AG08396 (cell line): ENCODE measurements around the gene R3HDM2.
"Not testable (repeated sequence)": the region's sequence is repeated elsewhere in the genome, so short reads cannot be mapped to it uniquely, and the experiment has no call there.

Experiments
- DNase-seq: peaks from one replicate; pipeline ENCODE4 v3.0.0; 2012; ENCODE audit warnings: low spot score, mixed read lengths

Gene R3HDM2

DNA sequence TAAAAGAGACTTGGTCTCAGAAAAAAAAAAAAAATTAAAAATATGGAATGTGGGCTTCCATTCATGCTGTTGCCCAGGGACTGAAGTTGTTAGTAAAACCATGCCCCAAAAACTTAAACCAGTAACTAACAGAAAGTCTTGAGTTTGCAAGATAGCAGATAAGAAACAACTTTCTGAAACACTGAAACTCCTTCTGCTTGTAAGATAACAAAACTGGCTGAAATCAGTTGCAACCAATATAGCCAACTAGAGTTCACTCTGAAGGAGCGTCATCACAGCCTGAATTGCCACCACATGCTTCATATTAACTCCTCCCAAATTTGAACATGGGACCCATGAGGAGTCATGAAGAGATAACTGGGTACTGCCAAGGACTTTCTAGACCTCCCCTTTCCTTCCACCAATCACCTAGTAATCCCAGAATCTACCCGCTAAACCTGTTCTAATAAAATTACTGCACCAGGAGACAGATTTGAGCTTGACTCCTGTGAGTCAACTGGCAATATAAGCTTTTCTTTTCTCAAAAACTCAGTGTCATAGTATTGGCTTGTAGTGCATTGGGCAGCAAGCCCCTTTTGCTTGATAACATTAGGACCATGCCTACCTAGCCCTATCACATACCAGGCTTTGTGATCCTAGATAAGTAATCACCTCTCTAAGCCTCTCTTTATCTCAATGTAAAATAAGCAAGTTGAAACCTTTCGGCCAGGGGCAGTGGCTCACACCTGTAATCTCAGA is 53.6 kb downstream of the R3HDM2 start:
- no peak for DNase-seq

GRCh38 chr12:57372233-57372632 is 58.6 kb downstream of the R3HDM2 start:
- peak; percentile 68 for DNase-seq

DNA sequence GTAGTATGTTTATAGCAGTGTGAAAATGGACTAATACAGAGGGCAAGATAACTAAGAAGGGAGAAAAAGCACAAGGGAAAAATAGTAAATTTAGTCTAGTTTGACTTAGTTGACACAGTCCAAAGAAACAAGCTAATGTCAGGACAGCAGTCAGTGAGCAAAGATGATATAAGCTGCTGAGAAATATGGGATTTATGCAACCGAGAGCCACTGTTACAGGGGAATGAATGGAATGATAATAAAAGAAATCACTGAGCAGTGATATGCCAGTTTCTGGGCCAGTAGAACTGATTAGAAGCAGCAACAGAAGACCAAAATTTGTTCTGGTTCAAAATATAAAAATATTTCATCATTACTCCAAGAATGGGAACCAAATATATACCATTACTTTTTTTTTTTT is 60.1 kb downstream of the R3HDM2 start:
- peak; percentile 54 for DNase-seq

DNA sequence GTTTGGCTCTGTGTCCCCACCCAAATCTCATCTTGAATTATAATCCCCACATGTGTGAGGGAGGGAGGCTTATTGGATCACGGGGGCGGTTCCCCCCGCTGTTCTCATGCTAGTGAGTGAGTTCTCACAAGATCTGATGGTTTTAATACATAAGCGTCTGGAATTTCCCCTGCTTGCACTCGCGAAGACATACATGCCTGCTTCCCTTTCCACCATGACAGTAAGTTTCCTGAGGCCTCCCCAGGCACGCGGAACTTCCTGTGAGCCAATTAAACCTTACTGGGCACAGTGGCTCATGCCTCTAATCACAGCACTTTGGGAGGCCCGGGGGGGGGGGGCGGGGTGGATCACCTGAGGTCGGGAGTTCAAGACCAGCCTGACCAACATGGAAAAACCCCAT is 60.8 kb downstream of the R3HDM2 start:
- no peak for DNase-seq

DNA sequence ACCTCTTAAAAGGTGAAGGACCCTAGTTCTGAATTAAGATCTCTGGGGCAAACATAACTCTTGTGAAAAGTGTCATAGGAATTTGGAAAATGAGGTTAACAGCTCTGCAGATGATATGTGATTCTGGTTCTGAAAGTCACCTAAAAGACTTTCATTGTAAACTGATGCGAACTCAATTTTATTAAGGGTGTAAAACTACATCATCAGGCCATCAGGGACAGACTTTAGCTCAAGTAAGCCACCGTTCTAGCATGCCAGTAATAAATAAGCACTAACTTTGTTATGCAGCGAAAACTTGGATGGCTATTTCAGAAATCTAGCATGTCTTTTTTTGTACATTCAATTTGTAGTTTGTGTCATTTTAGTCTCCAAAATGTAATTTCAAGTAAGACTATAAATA is 61.6 kb downstream of the R3HDM2 start:
- DNase-seq = no peak

DNA sequence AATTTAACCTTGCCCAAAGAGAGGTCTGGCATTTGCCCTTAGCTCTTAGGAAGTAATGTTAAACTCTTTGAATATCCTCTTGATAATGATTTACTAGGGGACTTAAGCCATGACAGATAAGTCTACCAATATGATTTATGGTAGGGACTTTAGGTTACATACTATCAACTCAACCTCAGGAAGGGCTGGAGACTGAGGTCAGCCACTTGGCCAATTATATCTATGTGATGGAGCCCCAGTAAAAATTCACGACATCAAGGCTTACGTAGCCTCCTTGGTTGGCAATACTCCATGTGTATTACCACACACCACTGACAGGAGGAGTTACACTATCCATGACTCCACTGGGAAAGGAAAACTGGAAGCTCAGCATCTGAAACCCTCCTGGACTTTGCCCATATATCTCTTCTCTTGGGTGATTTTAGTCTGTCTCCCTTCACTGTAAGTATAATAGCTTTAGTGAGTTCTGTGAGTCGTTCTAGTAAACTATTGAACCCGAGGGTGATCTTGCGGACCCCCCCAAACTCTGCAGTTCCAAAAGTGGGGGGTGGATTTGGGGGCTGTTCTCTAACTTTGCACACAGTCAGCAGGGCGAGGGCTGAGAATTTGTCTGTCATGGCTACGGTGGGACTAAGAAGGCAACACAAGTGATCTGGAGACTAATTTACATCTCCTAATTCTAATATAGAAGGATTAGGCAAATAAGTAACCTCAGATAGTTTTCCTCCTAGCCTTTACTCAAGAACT is 62.3 kb downstream of the R3HDM2 start:
- no peak for DNase-seq

DNA sequence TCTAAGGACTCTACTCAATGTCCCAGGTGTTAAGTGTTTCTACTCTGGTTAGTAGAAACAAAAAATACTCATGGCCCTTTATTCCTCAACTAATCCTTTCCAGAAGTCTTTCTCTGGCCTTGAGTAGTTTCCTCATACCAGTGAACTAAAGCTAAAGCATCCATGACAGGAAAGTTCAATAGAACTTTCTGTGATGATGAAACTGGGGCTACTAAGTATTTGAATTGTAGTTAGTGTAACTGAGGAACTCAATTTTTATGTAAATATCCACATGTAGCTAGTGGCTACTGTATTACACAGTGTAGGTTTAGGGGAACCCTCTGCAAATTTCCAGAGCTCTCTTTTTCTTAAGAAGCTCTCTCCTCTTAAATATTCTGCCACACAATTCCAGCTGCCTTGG is 63.7 kb downstream of the R3HDM2 start:
- DNase-seq = no peak

GRCh38 chr12:57366315-57366714 is 64.5 kb downstream of the R3HDM2 start:
- no peak for DNase-seq

GRCh38 chr12:57364156-57364555 is 66.7 kb downstream of the R3HDM2 start:
- DNase-seq = not testable (repeated sequence)

DNA sequence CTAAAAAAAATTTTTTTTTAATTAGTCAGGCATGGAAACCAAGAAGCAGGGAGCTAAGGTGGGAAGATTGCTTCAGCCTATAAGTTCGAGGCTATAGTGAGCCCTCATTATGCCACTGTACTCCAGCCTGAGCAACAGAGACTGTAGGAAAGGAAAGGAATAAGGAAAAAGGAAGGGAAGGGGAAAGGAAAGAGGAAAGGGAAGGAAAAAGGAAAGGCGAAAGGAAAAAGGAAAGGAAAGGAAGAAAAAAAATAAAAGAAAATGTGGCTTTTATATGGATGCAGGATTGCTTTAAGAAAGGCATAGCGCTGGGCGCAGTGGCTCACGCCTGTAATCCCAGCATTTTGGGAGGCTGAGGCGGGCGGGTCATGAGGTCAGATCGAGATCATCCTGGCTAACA is 70.4 kb downstream of the R3HDM2 start:
- DNase-seq = no peak

GRCh38 chr12:57358646-57359045 is 72.2 kb downstream of the R3HDM2 start:
- DNase-seq = no peak

GRCh38 chr12:57355734-57356133 is 75.1 kb downstream of the R3HDM2 start:
- no peak for DNase-seq

GRCh38 chr12:57352166-57352565 is 78.7 kb downstream of the R3HDM2 start:
- no peak for DNase-seq

DNA sequence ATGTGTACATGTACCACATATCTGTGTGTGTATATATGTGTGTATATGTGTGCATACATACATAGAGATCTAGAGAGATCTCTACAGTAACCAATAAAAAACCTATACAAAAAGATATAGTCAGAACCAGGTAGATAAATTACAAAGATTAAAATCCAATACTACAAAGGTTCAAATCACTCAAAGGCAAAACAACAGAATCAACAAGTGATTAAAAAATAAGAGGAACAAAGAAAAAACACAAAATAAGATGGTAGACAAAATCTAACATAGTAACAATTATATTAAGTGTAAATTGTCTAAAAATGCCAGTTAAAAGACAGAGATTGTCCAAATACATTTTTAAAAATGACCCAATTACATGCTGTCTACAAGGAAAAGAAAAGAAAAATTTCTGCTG is 83.6 kb downstream of the R3HDM2 start:
- DNase-seq = no peak

DNA sequence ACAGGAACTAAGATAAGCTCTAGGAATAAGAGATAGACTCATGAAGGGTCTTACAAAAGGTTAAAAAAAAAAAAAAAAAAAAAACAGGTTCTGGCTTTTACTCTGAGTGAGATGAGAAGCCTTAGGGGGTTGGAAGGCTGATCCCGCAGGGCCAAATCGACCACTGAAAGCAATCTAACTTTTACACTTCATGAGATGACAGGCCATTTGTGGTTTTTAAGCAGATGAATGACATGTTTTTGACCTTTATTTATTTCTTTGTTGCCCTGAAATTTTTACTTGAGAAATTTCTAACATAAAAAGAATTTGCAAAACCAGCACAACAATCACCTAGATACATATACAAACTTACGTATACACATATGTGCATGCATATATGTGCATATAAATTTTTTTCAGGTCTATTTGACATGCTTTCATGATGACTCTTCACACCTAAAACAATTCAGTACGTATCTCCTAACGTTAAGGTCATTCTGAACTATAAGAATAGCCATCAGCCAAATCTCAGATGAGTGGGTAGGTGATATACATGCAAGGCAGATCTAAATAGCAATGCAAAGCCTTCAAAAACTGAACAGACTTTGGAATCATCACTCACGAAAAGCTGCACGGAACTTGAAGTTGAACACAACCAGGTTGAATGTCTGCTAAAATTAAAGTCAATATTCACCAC is 87.0 kb downstream of the R3HDM2 start:
- DNase-seq = no peak

DNA sequence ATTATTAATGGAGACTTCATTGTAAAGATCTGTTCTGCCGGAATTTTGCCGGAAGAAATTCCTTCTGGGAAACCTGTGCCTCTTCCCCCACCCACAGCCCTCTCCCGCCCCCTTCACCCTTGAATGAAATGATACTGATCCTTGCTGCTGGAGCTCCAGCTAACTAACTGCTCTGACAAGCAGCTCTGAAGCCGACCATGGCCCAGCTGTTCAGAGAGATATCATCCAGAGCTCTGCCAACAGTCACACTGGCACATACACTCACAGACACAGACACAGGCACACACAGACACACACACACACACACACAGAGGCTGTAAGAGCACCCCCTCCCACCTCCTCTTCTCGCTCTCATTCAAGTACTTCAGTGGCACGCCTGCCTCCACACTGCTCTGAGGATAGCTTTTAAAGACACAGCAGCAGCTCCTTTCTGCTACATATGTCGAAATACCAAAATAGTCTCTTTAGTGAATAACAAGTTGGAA is 88.6 kb downstream of the R3HDM2 start:
- DNase-seq = peak; percentile 11

DNA sequence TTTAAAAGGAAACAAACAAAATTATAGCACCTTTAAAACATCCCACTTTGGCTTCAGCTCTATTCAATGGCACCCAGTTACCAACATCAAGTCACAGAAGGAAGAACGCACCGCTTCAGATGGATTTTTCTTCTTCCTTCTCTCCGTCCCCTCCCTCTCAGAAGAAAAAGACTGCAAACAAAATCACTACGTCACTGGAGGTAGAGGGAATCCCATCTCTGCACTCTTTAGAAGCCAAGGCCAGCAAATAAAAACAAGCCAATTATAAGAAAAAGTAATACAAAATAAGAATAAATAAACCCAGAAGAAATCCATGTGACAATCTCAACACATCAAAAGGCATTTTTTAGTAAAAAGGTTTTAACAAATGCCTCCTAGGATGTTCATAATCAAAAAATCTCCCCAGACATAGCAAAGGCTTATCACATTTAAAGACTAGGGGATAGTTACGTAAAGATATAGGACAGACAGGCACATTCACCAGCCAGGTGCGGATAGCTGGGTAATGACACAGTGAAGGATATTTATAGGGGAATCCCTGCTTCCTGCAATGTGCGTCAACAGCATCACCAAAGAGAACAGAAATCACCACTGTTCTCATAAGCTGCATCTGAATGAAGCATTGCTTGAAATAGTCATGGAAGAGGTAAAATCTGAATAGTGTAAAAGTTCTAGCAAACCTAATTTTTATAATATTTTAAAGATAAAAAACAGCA is 89.4 kb downstream of the R3HDM2 start:
- DNase-seq = no peak

GRCh38 chr12:57340104-57340503 is 90.7 kb downstream of the R3HDM2 start:
- DNase-seq = peak; percentile 55

- DNase-seq = not testable (repeated sequence)
Observed at GRCh38 chr12:57336299-57336698, 94.5 kb downstream of the R3HDM2 start.

GRCh38 chr12:57334219-57334618 is 96.6 kb downstream of the R3HDM2 start:
- no peak for DNase-seq

DNA sequence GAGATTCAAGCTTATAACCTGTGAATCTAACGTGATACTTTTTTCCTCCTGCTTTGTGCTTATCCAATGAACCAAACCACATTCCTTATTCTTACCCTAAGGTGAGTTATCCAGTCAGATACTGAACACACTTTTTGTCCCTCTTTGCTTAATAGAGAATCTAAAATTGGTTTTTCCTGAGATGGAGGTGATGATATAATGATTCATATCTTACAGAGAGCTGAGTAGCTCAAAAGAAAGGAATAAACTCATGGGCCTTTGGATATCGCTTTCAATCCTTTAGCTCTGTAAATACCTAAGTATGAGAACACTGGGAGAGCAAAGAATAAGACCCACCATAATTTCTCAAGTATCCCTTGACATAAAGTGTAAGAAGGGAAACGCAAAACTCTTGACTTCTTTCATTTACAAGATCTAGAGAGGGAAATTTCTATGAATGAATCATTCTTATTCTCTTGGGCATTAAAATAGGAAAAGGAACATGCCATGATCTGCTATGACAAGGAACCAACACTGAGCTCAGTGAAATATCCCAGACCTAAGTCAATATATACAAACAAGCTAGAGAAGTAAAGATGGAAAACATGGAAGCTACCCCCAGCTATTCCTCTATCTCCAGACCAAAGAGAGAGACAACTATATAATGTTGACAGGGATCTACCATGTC is 98.1 kb downstream of the R3HDM2 start:
- no peak for DNase-seq

GRCh38 chr12:57330992-57331391 is 99.9 kb downstream of the R3HDM2 start:
- DNase-seq = no peak
